DND-41 (cell line): Measurements from ENCODE around the gene ATPAF2.

Experiments
- ATAC-seq: fragments of 200-7000 bp; cut with Tn5 transposase; 3 replicates; pipeline ENCODE4 v1.9.1; 2021; ENCODE audit warnings: low read depth; ENCODE audit not compliant: insufficient read depth
- DNase-seq: peaks from one replicate; pipeline ENCODE4 v3.0.0-alpha.2; 2020
- H2AFZ ChIP-seq: 2 replicates; pipeline ENCODE4 v1.6.0; 2012; ENCODE audit warnings: low read depth, low read length
- H3K27ac ChIP-seq: 2 replicates; pipeline ENCODE4 v1.5.1; 2012; ENCODE audit warnings: low read length, inconsistent platforms
- H3K27me3 ChIP-seq: fragments of 200-600 bp; sonication (generic); 2 replicates; pipeline ENCODE4 v1.6.0; 2012; ENCODE audit warnings: low read length, mild to moderate bottlenecking, inconsistent platforms; ENCODE audit not compliant: insufficient read depth, poor library complexity
- H3K36me3 ChIP-seq: 2 replicates; pipeline ENCODE4 v1.5.1; 2012; ENCODE audit warnings: low read length, inconsistent platforms; ENCODE audit not compliant: insufficient read depth
- H3K4me1 ChIP-seq: 2 replicates; pipeline ENCODE4 v1.5.1; 2012; ENCODE audit warnings: mild to moderate bottlenecking, low read length; ENCODE audit not compliant: insufficient read depth
- H3K4me2 ChIP-seq: 2 replicates; pipeline ENCODE4 v1.6.0; 2012; ENCODE audit warnings: mild to moderate bottlenecking, moderate library complexity, low read length, inconsistent platforms; ENCODE audit not compliant: insufficient read depth
- H3K4me3 ChIP-seq, 2 experiments: fragments of 200-600 bp in 1 of 2; shearing (Covaris generic) in 1 of 2; 2 replicates each; pipeline ENCODE4 v1.5.1; 2012 to 2016; ENCODE audit warnings: inconsistent platforms in 2 of 2, low read length in 2 of 2, mild to moderate bottlenecking in 2 of 2, low read depth in 1 of 2, moderate library complexity in 1 of 2
- H3K79me2 ChIP-seq: 2 replicates; pipeline ENCODE4 v1.6.0; 2012; ENCODE audit warnings: low read length, inconsistent platforms; ENCODE audit not compliant: insufficient read depth
- H3K9ac ChIP-seq: 2 replicates; pipeline ENCODE4 v1.6.0; 2012; ENCODE audit warnings: low read depth, mild to moderate bottlenecking, inconsistent platforms, low read length, moderate library complexity
- H3K9me3 ChIP-seq: 2 replicates; pipeline ENCODE4 v1.5.1; 2012; ENCODE audit warnings: low read length, moderate library complexity, mild to moderate bottlenecking, inconsistent platforms; ENCODE audit not compliant: insufficient read depth, severe bottlenecking
- H4K20me1 ChIP-seq: 2 replicates; pipeline ENCODE4 v1.6.0; 2012; ENCODE audit warnings: low read length; ENCODE audit not compliant: insufficient read depth
- CTCF ChIP-seq: IDR thresholded peaks from 2 replicates; pipeline ENCODE4 v1.5.1; 2012; ENCODE audit warnings: borderline replicate concordance, low read length, moderate library complexity, mild to moderate bottlenecking; ENCODE audit not compliant: poor library complexity, severe bottlenecking; ENCODE audit errors: extremely low read depth
- EZH2 ChIP-seq: IDR thresholded peaks from 3 replicates; pipeline ENCODE4 v1.6.1; 2012; ENCODE audit warnings: borderline replicate concordance, low read depth, mild to moderate bottlenecking, moderate library complexity, low read length, inconsistent platforms; ENCODE audit not compliant: severe bottlenecking

Gene ATPAF2

DNA sequence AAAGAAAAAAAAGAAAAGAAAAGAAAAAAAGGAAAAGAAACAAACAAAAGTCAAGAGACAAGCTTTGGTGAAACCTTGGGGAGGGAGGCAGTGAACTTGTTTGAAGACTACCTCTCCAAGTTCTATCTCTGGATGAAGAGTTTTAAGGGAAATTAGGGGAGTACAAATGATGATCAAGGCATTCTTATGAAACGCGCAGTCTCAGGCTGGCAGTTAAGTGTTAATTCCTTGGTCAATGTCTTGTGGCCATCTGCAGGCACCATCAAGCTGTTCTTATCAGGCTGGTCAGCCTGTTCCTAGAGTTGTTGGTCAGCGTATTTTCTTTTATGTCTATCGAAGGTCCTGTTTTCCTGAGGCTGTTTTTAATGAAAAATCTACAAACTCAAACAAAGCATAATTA, 40.6 kb upstream of the ATPAF2 start:
- Histone ChIP-seq H3K4me2 (no peak overlapping the region), H3K9me3 (no peaks in the 10 kb centered on the region), H3K4me3 (no peak overlapping the region), H2AFZ (no peak overlapping the region), H3K27ac (no peak overlapping the region), H3K27me3 (no peaks in the 10 kb centered on the region), H3K4me1 (no peaks in the 10 kb centered on the region), H3K9ac (no peak overlapping the region), H3K36me3 (no peaks in the 10 kb centered on the region), H4K20me1 (no peaks in the 10 kb centered on the region), H3K79me2 (no peaks in the 10 kb centered on the region)
- no peak for ATAC-seq
- no peak for TF ChIP-seq CTCF
- no peak for DNase-seq

GRCh38 chr17:18076936-18077335, 38.0 kb upstream of the ATPAF2 start:
- Histone ChIP-seq H3K4me2 (no peak overlapping the region), H3K9ac (no peak overlapping the region), H3K4me3 (no peak overlapping the region), H2AFZ (no peak overlapping the region), H3K9me3 (no peaks in the 10 kb centered on the region), H3K79me2 (no peaks in the 10 kb centered on the region), H3K27me3 (no peaks in the 10 kb centered on the region), H3K27ac (no peak overlapping the region), H4K20me1 (no peaks in the 10 kb centered on the region), H3K36me3 (no peaks in the 10 kb centered on the region), H3K4me1 (no peaks in the 10 kb centered on the region)
- TF ChIP-seq EZH2 (no peak), CTCF (no peak)
- DNase-seq (no peak), ATAC-seq (no peak)

DNA sequence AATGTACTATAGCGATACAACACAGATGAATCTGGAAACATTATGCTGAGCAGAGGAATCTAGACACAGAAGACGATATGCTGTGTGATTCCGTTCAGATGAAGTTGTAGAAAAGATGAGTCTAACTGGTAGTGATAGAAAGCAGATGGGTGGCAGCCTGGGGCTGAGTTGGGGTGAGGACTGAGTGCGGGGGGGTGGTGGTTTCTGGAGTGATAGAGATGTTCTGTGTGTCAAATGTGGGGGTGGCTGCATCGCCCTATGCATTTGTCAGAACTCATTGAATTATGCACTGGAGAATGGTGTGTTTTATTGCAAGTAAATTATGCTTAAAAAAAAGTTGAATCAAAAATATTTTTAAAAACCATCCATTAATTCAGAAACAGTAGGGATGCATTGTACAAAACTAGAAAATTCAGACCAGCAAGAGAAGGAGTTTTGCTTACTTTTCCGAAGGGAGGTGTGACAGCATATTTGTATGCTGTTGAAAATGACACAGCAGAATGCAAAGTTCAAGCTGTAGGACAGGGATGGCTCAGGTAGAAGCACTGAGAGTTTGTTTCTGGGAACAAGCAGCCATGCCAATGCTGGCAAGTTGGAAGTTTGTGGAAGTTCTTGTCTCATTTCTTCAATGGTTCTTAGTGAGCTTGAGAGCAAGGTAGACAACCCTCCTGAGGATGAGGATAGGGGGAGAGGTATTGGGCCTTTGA, 35.8 kb upstream of the ATPAF2 start:
- no peaks in the 10 kb centered on the region for H3K79me2 ChIP-seq
- no peak for TF ChIP-seq EZH2
- TF ChIP-seq CTCF, result no peak
- no peaks in the 10 kb centered on the region for H3K27me3 ChIP-seq
- H2AFZ ChIP-seq, result no peak overlapping the region
- no peaks in the 10 kb centered on the region for H3K36me3 ChIP-seq
- H3K9ac ChIP-seq, result no peak overlapping the region
- ATAC-seq (no peak), DNase-seq (no peak)
- no peak overlapping the region for H3K27ac ChIP-seq
- no peak overlapping the region for H3K4me2 ChIP-seq
- H4K20me1 ChIP-seq, result no peaks in the 10 kb centered on the region
- no peak overlapping the region for H3K4me3 ChIP-seq
- H3K4me1 ChIP-seq, result no peaks in the 10 kb centered on the region
- H3K9me3 ChIP-seq, result no peaks in the 10 kb centered on the region

DNA sequence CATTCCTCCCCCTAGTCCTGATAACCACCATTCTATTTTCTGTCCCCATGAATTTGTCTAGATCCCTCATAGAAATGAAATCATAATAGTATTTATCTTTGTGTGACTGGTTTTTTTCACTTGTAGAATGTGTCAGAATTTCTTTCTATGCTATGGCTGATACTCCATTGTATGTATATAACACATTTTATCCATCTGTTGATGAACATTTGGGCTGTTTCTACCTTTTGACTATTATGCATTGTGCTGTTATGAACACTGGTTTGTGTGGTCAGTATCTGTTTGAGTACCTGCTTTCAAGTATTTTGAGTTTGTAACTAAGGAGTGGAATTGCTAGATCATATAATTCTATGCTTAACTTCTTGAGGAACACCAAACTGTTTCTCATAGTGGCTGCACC, 32.8 kb upstream of the ATPAF2 start:
- Histone ChIP-seq H3K36me3 (peaks cover 7% of the 10 kb centered on the region; the same call in 1 of the 2 replicates), H3K4me2 (no peak overlapping the region), H3K27me3 (no peaks in the 10 kb centered on the region), H3K9me3 (no peaks in the 10 kb centered on the region), H3K9ac (no peak overlapping the region), H3K27ac (no peak overlapping the region), H2AFZ (no peak overlapping the region), H3K4me1 (no peaks in the 10 kb centered on the region), H4K20me1 (no peaks in the 10 kb centered on the region), H3K4me3 (no peak overlapping the region), H3K79me2 (no peaks in the 10 kb centered on the region)
- TF ChIP-seq EZH2 (no peak), CTCF (no peak)
- no peak for ATAC-seq
- DNase-seq, result no peak
